Liver (tissue), 9 donors: ENCODE results near the gene TBC1D24. TPM values are rescaled to one million over a fixed set of nuclear protein-coding genes. Genes with fewer than 3 reads are reported as not detected.

ENCODE experiments used
- DNase-seq: peaks from one replicate; pipeline ENCODE4 v3.0.0-alpha.2; 2017; ENCODE audit warnings: low spot score
- H3K27ac ChIP-seq, 2 donors: one replicate each; pipeline ENCODE4 v1.7.0; 2013; ENCODE audit warnings: inconsistent platforms in 2 of 2, low read length in 2 of 2, control low read depth in 1 of 2, low read depth in 1 of 2, mild to moderate bottlenecking in 1 of 2
- H3K27me3 ChIP-seq, 4 donors: one replicate each; pipeline versions ENCODE4 v1.6.1 to v1.7.0; 2013; ENCODE audit warnings: low read length in 3 of 4, inconsistent platforms in 1 of 4, mild to moderate bottlenecking in 1 of 4, moderate library complexity in 1 of 4; ENCODE audit not compliant: control insufficient read depth in 4 of 4, insufficient read depth in 4 of 4
- H3K36me3 ChIP-seq, 4 donors: one replicate each; pipeline versions ENCODE4 v1.6.1 to v1.7.0; 2013; ENCODE audit warnings: low read length in 3 of 4, mild to moderate bottlenecking in 3 of 4, low read depth in 1 of 4, moderate library complexity in 1 of 4; ENCODE audit not compliant: control insufficient read depth in 4 of 4, insufficient read depth in 3 of 4
- H3K4me1 ChIP-seq, 4 donors: one replicate each; pipeline versions ENCODE4 v1.6.1 to v1.7.0; 2013; ENCODE audit warnings: low read length in 3 of 4, mild to moderate bottlenecking in 3 of 4, moderate library complexity in 1 of 4; ENCODE audit not compliant: control insufficient read depth in 4 of 4, insufficient read depth in 4 of 4
- H3K4me3 ChIP-seq, 3 donors: one replicate each; pipeline versions ENCODE4 v1.6.1 to v1.7.0; 2013; ENCODE audit warnings: low read length in 3 of 3, control low read depth in 1 of 3, low read depth in 1 of 3, mild to moderate bottlenecking in 1 of 3
- H3K9ac ChIP-seq, 2 donors: one replicate each; pipeline ENCODE4 v1.7.0; 2013; ENCODE audit warnings: low read length in 2 of 2, mild to moderate bottlenecking in 2 of 2, moderate library complexity in 2 of 2, control low read depth in 1 of 2, low read depth in 1 of 2
- H3K9me3 ChIP-seq, 4 donors: one replicate each; pipeline versions ENCODE4 v1.6.1 to v1.7.0; 2013; ENCODE audit warnings: low read length in 3 of 4; ENCODE audit not compliant: control insufficient read depth in 4 of 4
- EGR1 ChIP-seq, 2 donors: IDR thresholded peaks; 2 replicates each; pipeline ENCODE4 v1.6.1; 2016 to 2018; ENCODE audit warnings: antibody characterized with exemption in 2 of 2, low read depth in 2 of 2
- FOXA1 ChIP-seq: IDR thresholded peaks from 2 replicates; pipeline ENCODE4 v1.6.1; 2016; ENCODE audit warnings: antibody characterized with exemption
- FOXA2 ChIP-seq: IDR thresholded peaks from 2 replicates; pipeline ENCODE4 v1.6.1; 2016; ENCODE audit warnings: antibody characterized with exemption
- GABPA ChIP-seq, 2 donors: IDR thresholded peaks in 1 of 2; conservative IDR thresholded peaks in 1 of 2; 2 replicates each; pipeline ENCODE4 v1.6.1; 2016; ENCODE audit warnings: antibody characterized with exemption in 2 of 2, mild to moderate bottlenecking in 1 of 2, moderate library complexity in 1 of 2
- HNF4A ChIP-seq, 2 donors: conservative IDR thresholded peaks; 2 replicates each; pipeline ENCODE4 v1.6.1; 2016; ENCODE audit warnings: antibody characterized with exemption in 2 of 2, mild to moderate bottlenecking in 2 of 2
- HNF4G ChIP-seq: IDR thresholded peaks from 2 replicates; pipeline ENCODE4 v1.6.1; 2016; ENCODE audit warnings: antibody characterized with exemption
- JUND ChIP-seq, 2 donors: IDR thresholded peaks; 2 replicates each; pipeline ENCODE4 v1.6.1; 2016; ENCODE audit warnings: antibody characterized with exemption in 2 of 2
- NR2F2 ChIP-seq: IDR thresholded peaks from 2 replicates; pipeline ENCODE4 v1.6.1; 2016; ENCODE audit warnings: antibody characterized with exemption
- RAD21 ChIP-seq, 2 donors: IDR thresholded peaks; 2 replicates each; pipeline ENCODE4 v1.6.1; 2016; ENCODE audit warnings: antibody characterized with exemption in 2 of 2, mild to moderate bottlenecking in 2 of 2
- RXRA ChIP-seq, 2 donors: IDR thresholded peaks; 2 replicates each; pipeline ENCODE4 v1.6.1; 2017 to 2018; ENCODE audit warnings: antibody characterized with exemption in 2 of 2, mild to moderate bottlenecking in 1 of 2
- SP1 ChIP-seq: IDR thresholded peaks from 2 replicates; pipeline ENCODE4 v1.6.1; 2018; ENCODE audit warnings: antibody characterized with exemption, mild to moderate bottlenecking
- TAF1 ChIP-seq: conservative IDR thresholded peaks from 2 replicates; pipeline ENCODE4 v1.6.1; 2016; ENCODE audit warnings: antibody characterized with exemption, mild to moderate bottlenecking
- YY1 ChIP-seq: IDR thresholded peaks from 2 replicates; pipeline ENCODE4 v1.6.1; 2016; ENCODE audit warnings: antibody characterized with exemption, mild to moderate bottlenecking
- WGBS: extraction: QIAGEN DNeasy Blood & Tissue Kit; methylation state at CpG from one replicate; pipeline ENCODE4 v1.1.7; 2013; 5-methylcytosine and 5-hydroxymethylcytosine counted together
- polyA plus RNA-seq, 2 donors: library from polyadenylated mRNA; stranded (reverse) in 1 of 2; unstranded in 1 of 2; fragments of 200-250 nt in 1 of 2; fragments of >200 nt in 1 of 2; fragmentation: Nextera tagmentation in 1 of 2; extraction: Ambion mirVana in 1 of 2; gene quantifications; one replicate each; pipeline versions ENCODE4 v1.2.1 to v1.2.3, GENCODE V29; 2013 to 2015
- total RNA-seq, 2 donors: library from RNA; depleted of rRNA; stranded (reverse); fragments of >200 nt; gene quantifications; one replicate each; pipeline ENCODE4 v1.2.3, GENCODE V29; 2014
- TF ChIP-seq, protein P1 (sequence below): fragments of 150-350 bp; IDR thresholded peaks from 2 replicates; pipeline ENCODE4 v1.5.1; 2017; ENCODE audit warnings: improper control_type of control experiment, low read depth, low read length; ENCODE audit not compliant: missing input control
- TF ChIP-seq, protein P2 (sequence below): IDR thresholded peaks from 2 replicates; pipeline ENCODE4 v1.6.1; 2016; ENCODE audit warnings: antibody characterized with exemption, mild to moderate bottlenecking
- TF ChIP-seq, protein P3 (sequence below): IDR thresholded peaks from 2 replicates; pipeline ENCODE4 v1.6.1; 2016; ENCODE audit warnings: antibody characterized with exemption
- TF ChIP-seq, protein P4 (sequence below): IDR thresholded peaks from 2 replicates; pipeline ENCODE4 v1.6.1; 2016; ENCODE audit warnings: antibody characterized with exemption
- TF ChIP-seq, protein P5 (sequence below): IDR thresholded peaks from 2 replicates; pipeline ENCODE4 v1.6.1; 2016; ENCODE audit warnings: antibody characterized with exemption
- donor health status: healthy.
- donor health status: healthy.
- donor health status: healthy.
- donor health status: healthy.
- donor health status: healthy.

Gene TBC1D24
- total and polyA plus RNA-seq, 4 donors: 8.4 to 22.3 (median 11.5) TPM

DNA sequence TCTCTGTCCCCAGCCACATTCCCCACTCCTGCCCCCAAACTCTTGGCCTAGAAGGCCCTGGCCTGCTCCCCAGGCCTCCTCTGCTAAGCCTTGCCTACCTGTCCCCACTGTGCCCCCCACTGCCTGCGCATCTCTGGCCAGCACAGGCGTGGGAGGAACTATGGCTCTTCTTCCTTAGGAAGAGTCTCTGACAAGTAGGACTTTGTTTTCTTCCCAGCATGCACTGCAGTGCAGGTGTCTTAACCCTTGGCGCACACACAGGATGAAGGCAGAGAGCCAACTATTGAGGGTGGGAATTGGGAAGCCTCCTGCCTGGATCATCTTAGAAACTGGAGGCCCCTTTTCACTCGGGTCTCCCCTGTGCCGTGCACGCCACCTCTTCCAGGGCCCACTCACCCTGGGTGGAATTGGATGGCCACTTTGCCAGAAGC is 48.9 kb downstream of the TBC1D24 start:
- H3K36me3 ChIP-seq: peaks cover 0 to 4% (median 2%) of the 10 kb centered on the region in 4 donors
- TF ChIP-seq GABPA (IDR thresholded peaks at IDR 0.05 in 1 of 2, conservative IDR thresholded peaks at IDR 0.05 in 1 of 2): no peak
- TF ChIP-seq, protein P1, sequence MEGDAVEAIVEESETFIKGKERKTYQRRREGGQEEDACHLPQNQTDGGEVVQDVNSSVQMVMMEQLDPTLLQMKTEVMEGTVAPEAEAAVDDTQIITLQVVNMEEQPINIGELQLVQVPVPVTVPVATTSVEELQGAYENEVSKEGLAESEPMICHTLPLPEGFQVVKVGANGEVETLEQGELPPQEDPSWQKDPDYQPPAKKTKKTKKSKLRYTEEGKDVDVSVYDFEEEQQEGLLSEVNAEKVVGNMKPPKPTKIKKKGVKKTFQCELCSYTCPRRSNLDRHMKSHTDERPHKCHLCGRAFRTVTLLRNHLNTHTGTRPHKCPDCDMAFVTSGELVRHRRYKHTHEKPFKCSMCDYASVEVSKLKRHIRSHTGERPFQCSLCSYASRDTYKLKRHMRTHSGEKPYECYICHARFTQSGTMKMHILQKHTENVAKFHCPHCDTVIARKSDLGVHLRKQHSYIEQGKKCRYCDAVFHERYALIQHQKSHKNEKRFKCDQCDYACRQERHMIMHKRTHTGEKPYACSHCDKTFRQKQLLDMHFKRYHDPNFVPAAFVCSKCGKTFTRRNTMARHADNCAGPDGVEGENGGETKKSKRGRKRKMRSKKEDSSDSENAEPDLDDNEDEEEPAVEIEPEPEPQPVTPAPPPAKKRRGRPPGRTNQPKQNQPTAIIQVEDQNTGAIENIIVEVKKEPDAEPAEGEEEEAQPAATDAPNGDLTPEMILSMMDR: no peak
- TF ChIP-seq HNF4A (conservative IDR thresholded peaks at IDR 0.05): peak in 1 of 2 donors; percentile 43
- H3K27me3 ChIP-seq: no peaks in the 10 kb centered on the region
- H3K9me3 ChIP-seq: no peaks in the 10 kb centered on the region
- 60% methylated on average over 6 of the region's 6 CpGs for WGBS
- H3K9ac ChIP-seq: no peak overlapping the region
- DNase-seq: no peak
- peaks cover 22 to 62% (median 52%) of the 10 kb centered on the region in 4 donors for H3K4me1 ChIP-seq
- no peak overlapping the region for H3K4me3 ChIP-seq
- peak overlapping the region; percentile 20 to 76 for H3K27ac ChIP-seq

DNA sequence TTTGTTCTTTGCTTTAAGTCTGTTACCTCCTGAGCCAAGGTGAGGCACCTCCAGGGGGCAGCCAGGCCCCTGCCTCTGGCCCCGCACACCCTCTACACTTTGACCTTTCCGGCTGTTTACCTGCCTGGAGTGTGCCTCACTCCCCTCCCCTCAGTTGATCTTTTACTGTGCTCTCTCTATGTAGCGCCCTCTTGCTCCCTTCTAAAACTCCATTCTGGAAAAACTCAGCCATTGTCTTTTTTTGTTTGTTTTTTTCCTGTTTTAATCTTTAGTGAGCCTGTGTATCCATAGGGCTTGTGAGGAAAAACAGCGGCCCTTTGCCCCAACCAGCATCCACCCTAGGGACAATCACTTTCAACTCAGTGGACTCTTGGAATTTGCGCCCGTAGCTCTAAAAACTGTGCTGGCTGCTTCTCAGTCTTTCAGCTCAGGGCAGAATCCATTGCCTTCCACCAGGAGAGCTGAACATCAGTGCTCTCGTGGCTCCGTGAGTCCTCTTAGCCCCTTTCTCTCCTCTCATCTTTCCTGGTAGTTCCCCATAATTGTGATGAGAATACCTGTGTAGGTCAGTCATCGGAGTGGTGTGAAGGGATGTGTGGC is 49.5 kb downstream of the TBC1D24 start:
- H3K9ac ChIP-seq: no peak overlapping the region
- H3K4me1 ChIP-seq: peaks cover 16 to 57% (median 48%) of the 10 kb centered on the region in 4 donors
- H3K27ac ChIP-seq: peak overlapping the region; percentile 57 to 76
- H3K9me3 ChIP-seq: no peaks in the 10 kb centered on the region
- H3K4me3 ChIP-seq: no peak overlapping the region
- H3K36me3 ChIP-seq: peaks cover 0 to 8% (median 1%) of the 10 kb centered on the region in 4 donors
- no peaks in the 10 kb centered on the region for H3K27me3 ChIP-seq
- 43% methylated on average over 9 of the region's 9 CpGs for WGBS
- peak; percentile 45 for DNase-seq
- TF ChIP-seq RAD21 (IDR thresholded peaks at IDR 0.05): peak in 1 of 2 donors; percentile 35
- TF ChIP-seq, protein P1: no peak
- TF ChIP-seq TAF1: no peak
- TF ChIP-seq FOXA2: peak; percentile 60
- no peak for TF ChIP-seq FOXA1
- no peak for TF ChIP-seq GABPA (IDR thresholded peaks at IDR 0.05 in 1 of 2, conservative IDR thresholded peaks at IDR 0.05 in 1 of 2)
- TF ChIP-seq, protein P2, sequence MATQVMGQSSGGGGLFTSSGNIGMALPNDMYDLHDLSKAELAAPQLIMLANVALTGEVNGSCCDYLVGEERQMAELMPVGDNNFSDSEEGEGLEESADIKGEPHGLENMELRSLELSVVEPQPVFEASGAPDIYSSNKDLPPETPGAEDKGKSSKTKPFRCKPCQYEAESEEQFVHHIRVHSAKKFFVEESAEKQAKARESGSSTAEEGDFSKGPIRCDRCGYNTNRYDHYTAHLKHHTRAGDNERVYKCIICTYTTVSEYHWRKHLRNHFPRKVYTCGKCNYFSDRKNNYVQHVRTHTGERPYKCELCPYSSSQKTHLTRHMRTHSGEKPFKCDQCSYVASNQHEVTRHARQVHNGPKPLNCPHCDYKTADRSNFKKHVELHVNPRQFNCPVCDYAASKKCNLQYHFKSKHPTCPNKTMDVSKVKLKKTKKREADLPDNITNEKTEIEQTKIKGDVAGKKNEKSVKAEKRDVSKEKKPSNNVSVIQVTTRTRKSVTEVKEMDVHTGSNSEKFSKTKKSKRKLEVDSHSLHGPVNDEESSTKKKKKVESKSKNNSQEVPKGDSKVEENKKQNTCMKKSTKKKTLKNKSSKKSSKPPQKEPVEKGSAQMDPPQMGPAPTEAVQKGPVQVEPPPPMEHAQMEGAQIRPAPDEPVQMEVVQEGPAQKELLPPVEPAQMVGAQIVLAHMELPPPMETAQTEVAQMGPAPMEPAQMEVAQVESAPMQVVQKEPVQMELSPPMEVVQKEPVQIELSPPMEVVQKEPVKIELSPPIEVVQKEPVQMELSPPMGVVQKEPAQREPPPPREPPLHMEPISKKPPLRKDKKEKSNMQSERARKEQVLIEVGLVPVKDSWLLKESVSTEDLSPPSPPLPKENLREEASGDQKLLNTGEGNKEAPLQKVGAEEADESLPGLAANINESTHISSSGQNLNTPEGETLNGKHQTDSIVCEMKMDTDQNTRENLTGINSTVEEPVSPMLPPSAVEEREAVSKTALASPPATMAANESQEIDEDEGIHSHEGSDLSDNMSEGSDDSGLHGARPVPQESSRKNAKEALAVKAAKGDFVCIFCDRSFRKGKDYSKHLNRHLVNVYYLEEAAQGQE: no peak
- TF ChIP-seq RXRA (IDR thresholded peaks at IDR 0.05): peak; percentile 78 to 88
- TF ChIP-seq YY1: peak; percentile 41
- peak; percentile 65 to 77 for TF ChIP-seq HNF4A (conservative IDR thresholded peaks at IDR 0.05)
- no peak for TF ChIP-seq JUND (IDR thresholded peaks at IDR 0.05)
- TF ChIP-seq EGR1 (IDR thresholded peaks at IDR 0.05; ENCODE audit: low read depth in 2 of 2): no peak
- TF ChIP-seq, protein P3, sequence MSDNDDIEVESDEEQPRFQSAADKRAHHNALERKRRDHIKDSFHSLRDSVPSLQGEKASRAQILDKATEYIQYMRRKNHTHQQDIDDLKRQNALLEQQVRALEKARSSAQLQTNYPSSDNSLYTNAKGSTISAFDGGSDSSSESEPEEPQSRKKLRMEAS: no peak
- TF ChIP-seq, protein P4, sequence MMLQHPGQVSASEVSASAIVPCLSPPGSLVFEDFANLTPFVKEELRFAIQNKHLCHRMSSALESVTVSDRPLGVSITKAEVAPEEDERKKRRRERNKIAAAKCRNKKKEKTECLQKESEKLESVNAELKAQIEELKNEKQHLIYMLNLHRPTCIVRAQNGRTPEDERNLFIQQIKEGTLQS: no peak
- TF ChIP-seq, protein P5, sequence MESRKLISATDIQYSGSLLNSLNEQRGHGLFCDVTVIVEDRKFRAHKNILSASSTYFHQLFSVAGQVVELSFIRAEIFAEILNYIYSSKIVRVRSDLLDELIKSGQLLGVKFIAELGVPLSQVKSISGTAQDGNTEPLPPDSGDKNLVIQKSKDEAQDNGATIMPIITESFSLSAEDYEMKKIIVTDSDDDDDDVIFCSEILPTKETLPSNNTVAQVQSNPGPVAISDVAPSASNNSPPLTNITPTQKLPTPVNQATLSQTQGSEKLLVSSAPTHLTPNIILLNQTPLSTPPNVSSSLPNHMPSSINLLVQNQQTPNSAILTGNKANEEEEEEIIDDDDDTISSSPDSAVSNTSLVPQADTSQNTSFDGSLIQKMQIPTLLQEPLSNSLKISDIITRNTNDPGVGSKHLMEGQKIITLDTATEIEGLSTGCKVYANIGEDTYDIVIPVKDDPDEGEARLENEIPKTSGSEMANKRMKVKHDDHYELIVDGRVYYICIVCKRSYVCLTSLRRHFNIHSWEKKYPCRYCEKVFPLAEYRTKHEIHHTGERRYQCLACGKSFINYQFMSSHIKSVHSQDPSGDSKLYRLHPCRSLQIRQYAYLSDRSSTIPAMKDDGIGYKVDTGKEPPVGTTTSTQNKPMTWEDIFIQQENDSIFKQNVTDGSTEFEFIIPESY: no peak
- TF ChIP-seq SP1: peak; percentile 47
- peak; percentile 50 for TF ChIP-seq NR2F2
- peak; percentile 44 for TF ChIP-seq HNF4G
